ENCODE data around the gene CDH20. TPM values are rescaled to one million over a fixed set of nuclear protein-coding genes. Genes with fewer than 3 reads are reported as not detected.

The CDH20 gene
- total and polyA plus RNA-seq, 8 donors = 0.17 to 0.48 (median 0.26) TPM; not detected in 1

DNA sequence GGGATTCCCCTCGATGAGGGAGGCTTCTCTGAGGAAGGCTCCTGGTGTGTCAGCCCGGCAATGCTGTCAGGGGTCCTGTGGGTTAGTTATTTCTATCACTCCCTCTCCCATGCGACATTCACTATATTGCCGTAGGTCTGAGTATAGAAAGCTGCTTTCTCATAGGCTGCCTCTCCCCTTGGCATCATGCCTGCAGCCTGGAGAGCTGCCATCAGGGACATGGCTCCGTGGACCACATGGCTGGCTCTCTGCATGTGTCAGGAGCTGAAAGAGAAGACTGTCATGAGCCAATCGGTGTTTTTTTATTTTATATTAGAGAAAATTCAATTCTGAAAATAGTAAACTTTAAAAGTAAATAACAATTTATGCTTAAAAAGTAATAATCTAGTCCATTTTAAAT is 198.0 kb downstream of the CDH20 start:
- no peak for DNase-seq
- no peak for ATAC-seq

DNA sequence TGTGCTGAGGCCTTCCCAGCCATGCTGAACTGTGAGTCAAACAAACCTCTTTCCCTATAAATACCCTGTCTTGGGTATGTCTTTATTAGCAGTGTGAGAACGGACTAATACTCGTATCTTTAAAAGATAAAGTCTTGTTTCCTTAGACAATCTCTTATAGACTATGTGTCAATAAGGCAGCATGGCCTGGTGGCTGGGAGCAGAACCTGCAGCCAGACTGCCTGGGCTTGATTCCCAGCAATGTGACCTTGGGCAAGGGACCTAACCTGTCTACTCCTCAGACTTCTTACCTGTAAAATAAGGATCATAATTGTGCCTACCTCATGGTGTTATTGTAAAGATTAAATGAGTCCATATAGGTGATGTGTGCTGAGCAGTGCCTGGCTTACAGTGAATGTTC is 198.7 kb downstream of the CDH20 start:
- Histone ChIP-seq H3K9me3 (no peaks in the 10 kb centered on the region), H3K36me3 (no peaks in the 10 kb centered on the region), H3K4me1 (no peaks in the 10 kb centered on the region), H3K4me3 (no peak overlapping the region), H3K27me3 (no peaks in the 10 kb centered on the region), H3K27ac (no peak overlapping the region)
- DNase-seq (no peak), ATAC-seq (no peak)
- intact Hi-C loops (cut with DNase I) = no loop called here
- TF ChIP-seq CTCF (IDR thresholded peaks at IDR 0.05) = no peak

More for the DNA sequence above, 198.0 kb downstream of the CDH20 start:
- H3K27ac ChIP-seq = no peak overlapping the region
- H3K4me3 ChIP-seq = no peak overlapping the region
- intact Hi-C loops (cut with DNase I) = no loop called here
- no peak for TF ChIP-seq CTCF (IDR thresholded peaks at IDR 0.05)
- H3K27me3 ChIP-seq = no peaks in the 10 kb centered on the region
- H3K4me1 ChIP-seq = no peaks in the 10 kb centered on the region
- H3K9me3 ChIP-seq = no peaks in the 10 kb centered on the region
- H3K36me3 ChIP-seq = no peaks in the 10 kb centered on the region

DNA sequence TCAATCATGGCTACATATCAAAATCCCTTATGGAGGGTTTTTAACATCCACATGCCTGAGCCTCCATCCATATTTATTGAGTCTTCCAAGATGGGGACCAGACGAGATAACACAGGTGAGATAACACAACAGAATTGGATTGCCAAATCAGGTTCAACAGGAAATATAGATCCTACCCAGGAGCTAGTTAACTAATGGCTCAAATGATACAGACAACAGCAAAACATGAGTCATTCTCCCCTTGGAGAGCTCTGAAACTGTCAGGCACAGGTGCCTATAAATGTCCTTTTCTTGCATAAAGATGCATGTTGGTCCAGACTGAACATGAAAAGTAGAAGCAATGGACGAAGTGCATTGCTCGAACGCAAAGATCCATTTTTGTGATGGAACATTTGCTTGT is 202.2 kb downstream of the CDH20 start:
- no peaks in the 10 kb centered on the region for H3K36me3 ChIP-seq
- DNase-seq = no peak

GRCh38 chr18:61541673-61542072 is 208.4 kb downstream of the CDH20 start:
- intact Hi-C loops (cut with DNase I) = no loop called here
- no peaks in the 10 kb centered on the region for H3K36me3 ChIP-seq
- DNase-seq = no peak
- TF ChIP-seq CTCF (IDR thresholded peaks at IDR 0.05) = no peak
- H3K27me3 ChIP-seq = no peaks in the 10 kb centered on the region
- H3K4me1 ChIP-seq = no peaks in the 10 kb centered on the region
- ATAC-seq = no peak
- no peaks in the 10 kb centered on the region for H3K9me3 ChIP-seq
- no peak overlapping the region for H3K4me3 ChIP-seq
- no peak overlapping the region for H3K27ac ChIP-seq

More for the DNA sequence above, 202.2 kb downstream of the CDH20 start:
- Histone ChIP-seq H3K27ac (no peak overlapping the region), H3K27me3 (no peaks in the 10 kb centered on the region), H3K4me3 (no peak overlapping the region), H3K4me1 (no peaks in the 10 kb centered on the region), H3K9me3 (no peaks in the 10 kb centered on the region)
- intact Hi-C loops (cut with DNase I) = no loop called here
- no peak for TF ChIP-seq CTCF (IDR thresholded peaks at IDR 0.05)
- ATAC-seq = no peak

GRCh38 chr18:61542596-61542995 is 209.4 kb downstream of the CDH20 start:
- Histone ChIP-seq H3K9me3 (no peaks in the 10 kb centered on the region), H3K4me1 (no peaks in the 10 kb centered on the region), H3K4me3 (no peak overlapping the region), H3K36me3 (no peaks in the 10 kb centered on the region), H3K27me3 (no peaks in the 10 kb centered on the region), H3K27ac (no peak overlapping the region)
- no peak for ATAC-seq
- no peak for TF ChIP-seq CTCF (IDR thresholded peaks at IDR 0.05)
- intact Hi-C loops (cut with DNase I) = no loop called here
- no peak for DNase-seq

Data from left lung (tissue), 10 donors.